Left lung (tissue), 10 donors: ENCODE results near the gene ZNF319. TPM values are rescaled to one million over a fixed set of nuclear protein-coding genes. Genes with fewer than 3 reads are reported as not detected.

Experiments used
- ATAC-seq: fragments of 200-7000 bp; cut with Tn5 transposase; one replicate; pipeline ENCODE4 v1.9.1; 2020; ENCODE audit warnings: moderate library complexity
- DNase-seq, 4 donors: peaks; one replicate each; pipeline ENCODE4 v3.0.0-alpha.2; 2013 to 2020
- H3K27ac ChIP-seq, 2 donors: fragments of 200-600 bp; sonication (generic) in 1 of 2; one replicate each; pipeline versions ENCODE4 v1.5.0 to v1.8.0; 2020 to 2021
- H3K27me3 ChIP-seq, 2 donors: fragments of 200-600 bp; sonication (generic) in 1 of 2; one replicate each; pipeline versions ENCODE4 v1.5.0 to v1.8.0; 2020 to 2021
- H3K36me3 ChIP-seq, 2 donors: fragments of 200-600 bp; sonication (generic) in 1 of 2; one replicate each; pipeline versions ENCODE4 v1.5.0 to v1.8.0; 2020 to 2021
- H3K4me1 ChIP-seq, 2 donors: fragments of 200-600 bp; one replicate each; pipeline ENCODE4 v1.8.0; 2021
- H3K4me3 ChIP-seq, 2 donors: fragments of 200-600 bp; sonication (generic) in 1 of 2; one replicate each; pipeline versions ENCODE4 v1.5.0 to v1.8.0; 2020 to 2021; ENCODE audit warnings: mild to moderate bottlenecking in 1 of 2
- H3K9me3 ChIP-seq, 2 donors: fragments of 200-600 bp; sonication (generic) in 1 of 2; one replicate each; pipeline versions ENCODE4 v1.5.0 to v1.8.0; 2020 to 2021
- intact Hi-C, 2 donors: fragments of 100-400 bp; cut with DNase I; formaldehyde crosslinking; loops; one replicate each; pipeline versions ENCODE4 v1.11.2 to v1.14.2; 2022
- polyA plus RNA-seq, 6 donors: library from polyadenylated mRNA; unstranded; fragments of 120-200 nt; gene quantifications; one replicate each; pipeline ENCODE4 v1.2.1, GENCODE V29; 2013; ENCODE audit not compliant: insufficient read length in 6 of 6
- total RNA-seq, 2 donors: library from RNA; stranded (reverse); fragmentation: NEBNext Ultra II Directional; extraction: Animal tissue kit (Norgen Biotek cat#: 25700); gene quantifications; one replicate each; pipeline ENCODE4 v1.2.1, GENCODE V29; 2021
- TF ChIP-seq, protein P1 (sequence below), 2 donors: fragments of 200-600 bp; sonication (generic) in 1 of 2; IDR thresholded peaks; one replicate each; pipeline versions ENCODE4 v1.5.0 to v1.8.0; 2021; ENCODE audit warnings: antibody characterized with exemption in 2 of 2
- donor health status: DM: no; HTN: yes; CAD: no.
- donor health status: DM: no; HTN: no; CAD: no.

ZNF319 gene
- total and polyA plus RNA-seq, 8 donors = 7.8 to 12.0 (median 10.7) TPM

DNA sequence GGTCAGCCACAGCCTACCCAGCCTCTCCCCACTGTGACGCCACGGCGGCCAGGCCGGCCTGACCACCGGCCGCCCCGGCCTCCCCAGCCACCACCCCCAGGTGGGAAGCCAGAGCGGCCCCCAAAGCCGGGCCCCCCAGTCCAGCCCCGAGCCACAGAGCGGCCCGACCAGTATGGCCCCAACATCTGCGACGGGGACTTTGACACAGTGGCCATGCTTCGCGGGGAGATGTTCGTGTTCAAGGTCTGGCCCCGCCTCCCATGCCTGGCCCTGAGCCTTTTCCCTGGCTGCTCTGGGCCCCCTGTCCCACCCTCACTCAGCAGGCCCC is 41.1 kb upstream of the ZNF319 start:
- TF ChIP-seq, protein P1, sequence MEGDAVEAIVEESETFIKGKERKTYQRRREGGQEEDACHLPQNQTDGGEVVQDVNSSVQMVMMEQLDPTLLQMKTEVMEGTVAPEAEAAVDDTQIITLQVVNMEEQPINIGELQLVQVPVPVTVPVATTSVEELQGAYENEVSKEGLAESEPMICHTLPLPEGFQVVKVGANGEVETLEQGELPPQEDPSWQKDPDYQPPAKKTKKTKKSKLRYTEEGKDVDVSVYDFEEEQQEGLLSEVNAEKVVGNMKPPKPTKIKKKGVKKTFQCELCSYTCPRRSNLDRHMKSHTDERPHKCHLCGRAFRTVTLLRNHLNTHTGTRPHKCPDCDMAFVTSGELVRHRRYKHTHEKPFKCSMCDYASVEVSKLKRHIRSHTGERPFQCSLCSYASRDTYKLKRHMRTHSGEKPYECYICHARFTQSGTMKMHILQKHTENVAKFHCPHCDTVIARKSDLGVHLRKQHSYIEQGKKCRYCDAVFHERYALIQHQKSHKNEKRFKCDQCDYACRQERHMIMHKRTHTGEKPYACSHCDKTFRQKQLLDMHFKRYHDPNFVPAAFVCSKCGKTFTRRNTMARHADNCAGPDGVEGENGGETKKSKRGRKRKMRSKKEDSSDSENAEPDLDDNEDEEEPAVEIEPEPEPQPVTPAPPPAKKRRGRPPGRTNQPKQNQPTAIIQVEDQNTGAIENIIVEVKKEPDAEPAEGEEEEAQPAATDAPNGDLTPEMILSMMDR (IDR thresholded peaks at IDR 0.05) = no peak
- Histone ChIP-seq H3K4me1 (no peaks in the 10 kb centered on the region), H3K36me3 (peaks cover 0 to 54% of the 10 kb centered on the region in 2 donors), H3K4me3 (no peak overlapping the region), H3K27me3 (no peaks in the 10 kb centered on the region), H3K27ac (no peak overlapping the region), H3K9me3 (no peaks in the 10 kb centered on the region)
- no peak for ATAC-seq
- DNase-seq = peak in 1 of 4 donors; percentile 65
- intact Hi-C loops = no loop called here

DNA sequence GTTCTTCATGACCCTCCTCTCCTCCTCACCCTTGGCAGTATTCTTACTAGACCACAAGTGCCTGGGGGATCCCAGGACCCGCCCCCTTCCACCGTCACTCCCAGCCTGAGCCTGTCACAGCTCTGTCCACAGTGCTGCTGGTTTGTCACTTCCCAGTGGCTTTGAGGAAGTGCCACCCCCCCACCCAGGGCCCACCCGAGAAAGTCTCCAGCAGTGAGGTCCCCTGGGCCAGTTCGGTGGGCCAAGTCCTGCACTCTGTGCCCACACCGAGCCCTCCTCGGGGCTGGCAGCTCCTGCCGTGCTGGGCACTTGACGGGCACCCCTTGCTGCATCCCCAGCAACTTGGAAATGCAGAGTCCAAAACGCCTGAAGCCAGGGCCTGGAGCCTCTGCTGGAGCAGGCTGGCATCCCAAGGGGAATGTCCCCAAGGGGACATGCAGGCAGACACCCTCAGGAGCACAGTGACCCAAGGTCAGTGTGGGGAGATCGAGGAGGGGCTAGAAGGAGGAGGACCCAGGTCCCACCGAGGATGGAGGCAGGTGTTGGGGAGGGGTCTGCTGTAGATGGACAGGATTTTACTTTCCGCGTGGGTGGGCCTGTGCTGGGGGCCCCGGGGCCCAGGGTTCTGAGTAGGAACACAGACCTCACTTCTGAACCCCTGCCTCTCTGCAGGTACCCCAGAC is 40.6 kb upstream of the ZNF319 start:
- H3K27me3 ChIP-seq = no peaks in the 10 kb centered on the region
- no peak overlapping the region for H3K27ac ChIP-seq
- DNase-seq (peak in 1 of 4 donors; percentile 67), ATAC-seq (no peak)
- H3K9me3 ChIP-seq = no peaks in the 10 kb centered on the region
- intact Hi-C loops = no loop called here
- TF ChIP-seq, protein P1 (IDR thresholded peaks at IDR 0.05) = no peak
- H3K36me3 ChIP-seq = peaks cover 0 to 54% of the 10 kb centered on the region in 2 donors
- H3K4me3 ChIP-seq = no peak overlapping the region
- H3K4me1 ChIP-seq = no peaks in the 10 kb centered on the region

- TF ChIP-seq, protein P1 (IDR thresholded peaks at IDR 0.05) = no peak
- no peaks in the 10 kb centered on the region for H3K4me1 ChIP-seq
- DNase-seq = peak in 1 of 4 donors; percentile 31
- no peak overlapping the region for H3K27ac ChIP-seq
- H3K36me3 ChIP-seq = peaks cover 0 to 54% of the 10 kb centered on the region in 2 donors
- no peaks in the 10 kb centered on the region for H3K27me3 ChIP-seq
- intact Hi-C loops = no loop called here
- H3K9me3 ChIP-seq = no peaks in the 10 kb centered on the region
- no peak overlapping the region for H3K4me3 ChIP-seq
- ATAC-seq = no peak
Measured at GRCh38 chr16:58040496-58040846, 40.0 kb upstream of the ZNF319 start.

DNA sequence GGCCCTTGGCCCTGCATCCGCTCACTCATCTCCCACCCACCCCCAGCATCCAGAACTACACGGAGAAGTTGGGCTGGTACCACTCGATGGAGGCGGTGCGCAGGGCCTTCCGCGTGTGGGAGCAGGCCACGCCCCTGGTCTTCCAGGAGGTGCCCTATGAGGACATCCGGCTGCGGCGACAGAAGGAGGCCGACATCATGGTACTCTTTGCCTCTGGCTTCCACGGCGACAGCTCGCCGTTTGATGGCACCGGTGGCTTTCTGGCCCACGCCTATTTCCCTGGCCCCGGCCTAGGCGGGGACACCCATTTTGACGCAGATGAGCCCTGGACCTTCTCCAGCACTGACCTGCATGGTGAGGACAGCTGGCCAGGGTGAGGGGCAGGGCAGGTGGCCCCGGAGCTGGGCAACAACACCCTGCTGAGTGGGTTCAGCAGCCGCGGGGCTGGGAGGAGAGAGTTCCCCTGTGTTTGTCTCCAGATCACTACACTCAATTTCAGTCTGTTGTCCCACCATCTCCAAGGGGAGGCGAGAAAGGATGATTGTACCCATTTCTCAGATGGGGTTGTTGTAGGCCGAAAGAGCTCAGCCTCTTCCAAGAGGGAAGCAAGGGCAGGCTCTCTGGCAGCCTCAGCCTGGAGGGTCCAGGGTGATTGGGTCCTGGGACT is 39.5 kb upstream of the ZNF319 start:
- peak in 1 of 4 donors; percentile 69 for DNase-seq
- Histone ChIP-seq H3K27ac (no peak overlapping the region), H3K4me3 (no peak overlapping the region), H3K4me1 (no peaks in the 10 kb centered on the region), H3K9me3 (no peaks in the 10 kb centered on the region), H3K27me3 (no peaks in the 10 kb centered on the region), H3K36me3 (peaks cover 0 to 54% of the 10 kb centered on the region in 2 donors)
- TF ChIP-seq, protein P1 (IDR thresholded peaks at IDR 0.05) = no peak
- intact Hi-C loops = no loop called here
- ATAC-seq = no peak

GRCh38 chr16:58038219-58038641 is 37.8 kb upstream of the ZNF319 start:
- Histone ChIP-seq H3K27ac (no peak overlapping the region), H3K4me1 (peaks cover under 1 to 1% of the 10 kb centered on the region in 2 donors), H3K36me3 (peaks cover 0 to 43% of the 10 kb centered on the region in 2 donors), H3K4me3 (no peak overlapping the region), H3K9me3 (no peaks in the 10 kb centered on the region), H3K27me3 (no peaks in the 10 kb centered on the region)
- intact Hi-C loops = no loop called here
- DNase-seq (peak in 1 of 4 donors; percentile 72), ATAC-seq (no peak)
- TF ChIP-seq, protein P1 (IDR thresholded peaks at IDR 0.05) = no peak
